C4-2B (cell line): ENCODE data around the gene MYH6.
"Not testable (repeated sequence)": the region's sequence is repeated elsewhere in the genome, so short reads cannot be mapped to it uniquely, and the experiment has no call there.

Experiments used
- CTCF ChIP-seq: fragments of 450-650 bp; conservative IDR thresholded peaks from 2 replicates; pipeline ENCODE4 v1.5.1; 2017; ENCODE audit warnings: mild to moderate bottlenecking
- ZFX ChIP-seq: fragments of 450-650 bp; IDR thresholded peaks from 2 replicates; pipeline ENCODE4 v1.6.1; 2017

GRCh38 chr14:23425798-23426197 lies 17.7 kb upstream of the MYH6 start:
- TF ChIP-seq CTCF, ZFX: not testable (repeated sequence)
